GM21786 (cell line): Measurements from ENCODE around the gene GGT1.
"Not testable (repeated sequence)": the region's sequence is repeated elsewhere in the genome, so short reads cannot be mapped to it uniquely, and the experiment has no call there.

Source experiments
- ATAC-seq: cut with Tn5 transposase; IDR thresholded peaks from one replicate; pipeline ENCODE4 v1.9.1; 2021; ENCODE audit not compliant: unreplicated experiment

The GGT1 gene

DNA sequence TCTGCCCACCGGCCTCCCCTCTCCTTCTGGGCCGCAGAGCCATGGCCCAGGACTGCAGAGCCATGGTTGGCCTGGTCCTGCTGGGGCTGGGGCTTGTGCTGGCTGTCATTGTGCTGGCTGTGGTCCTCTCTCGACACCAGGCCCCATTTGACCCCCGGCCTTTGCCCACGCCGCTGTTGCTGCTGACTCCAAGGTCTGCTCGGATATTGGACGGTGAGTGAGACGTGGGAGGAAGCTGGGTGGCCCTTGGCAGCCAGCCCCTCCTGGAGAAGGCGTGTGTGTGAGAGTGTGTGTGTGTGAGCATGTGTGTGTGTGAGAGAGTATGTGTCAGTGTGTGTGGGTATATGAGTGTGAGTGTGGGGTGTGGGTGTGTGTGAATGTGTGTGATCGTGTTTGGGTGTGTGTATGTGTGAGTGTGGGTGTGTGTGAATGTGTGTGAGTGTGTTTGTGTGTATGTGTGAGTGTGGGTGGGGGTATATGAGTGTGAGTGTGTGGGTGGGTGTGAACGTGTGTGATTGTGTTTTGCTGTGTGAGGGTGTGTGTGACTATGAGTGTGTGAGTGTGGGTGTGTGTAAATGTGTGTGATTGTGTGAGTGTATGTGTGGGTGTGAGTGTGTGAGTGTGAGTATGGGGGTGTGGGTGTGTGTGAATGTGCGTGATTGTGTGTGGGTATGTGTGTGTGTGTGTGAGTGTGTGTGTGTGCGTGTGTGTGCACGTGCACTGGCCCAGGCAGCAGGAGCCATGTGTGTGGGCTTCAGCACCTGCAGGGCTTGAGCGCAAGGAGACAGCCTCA is 30.4 kb downstream of the GGT1 start:
- ATAC-seq = not testable (repeated sequence)

DNA sequence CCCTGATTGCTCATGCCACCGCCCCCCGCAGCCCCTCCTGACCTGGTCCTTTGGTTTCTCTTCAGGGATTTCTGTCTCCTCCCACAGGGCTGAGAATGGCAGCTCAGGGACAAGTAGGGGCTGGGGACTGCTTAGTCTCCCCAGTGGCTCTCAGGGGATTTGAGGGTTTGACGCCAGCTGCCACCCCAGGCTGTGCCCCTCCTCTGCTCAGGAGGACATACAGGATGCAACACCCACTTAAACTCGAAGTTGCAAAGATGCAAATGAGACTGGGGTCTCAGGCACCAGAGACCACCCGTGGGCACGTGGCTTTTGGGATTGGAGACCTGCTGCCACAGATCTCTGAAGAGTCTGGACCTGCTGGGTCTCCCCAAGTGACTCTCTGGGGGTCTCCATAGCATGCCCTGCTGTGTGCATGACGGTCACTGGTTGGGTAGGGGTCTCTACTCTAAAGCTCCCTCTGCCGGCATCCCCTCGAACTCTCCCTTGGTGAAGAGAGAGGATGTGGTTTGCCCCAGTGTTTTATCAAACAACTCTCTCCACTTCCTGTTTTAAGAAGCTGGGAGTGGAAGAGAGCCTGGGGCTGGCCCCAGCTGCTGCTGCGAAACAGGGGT is 31.9 kb downstream of the GGT1 start:
- ATAC-seq = not testable (repeated sequence)

DNA sequence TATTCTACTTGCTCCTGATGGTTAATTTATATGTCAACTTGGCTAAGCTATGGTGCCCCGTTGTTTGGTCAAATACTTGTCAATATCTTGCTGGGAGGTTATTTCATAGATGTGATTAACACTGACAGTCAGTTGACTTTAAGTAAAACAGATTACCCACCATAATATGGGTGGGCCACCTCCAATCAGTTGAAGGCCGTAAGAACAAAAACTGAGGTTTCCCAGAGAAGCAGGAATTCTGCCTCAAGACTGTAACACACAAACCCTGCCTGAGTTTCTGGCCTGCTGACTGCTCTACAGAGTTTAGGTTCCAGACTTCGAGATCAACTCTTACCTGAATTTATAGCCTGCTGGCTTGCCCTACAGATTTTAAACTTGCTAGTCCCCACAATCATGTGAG is 33.5 kb downstream of the GGT1 start:
- not testable (repeated sequence) for ATAC-seq

DNA sequence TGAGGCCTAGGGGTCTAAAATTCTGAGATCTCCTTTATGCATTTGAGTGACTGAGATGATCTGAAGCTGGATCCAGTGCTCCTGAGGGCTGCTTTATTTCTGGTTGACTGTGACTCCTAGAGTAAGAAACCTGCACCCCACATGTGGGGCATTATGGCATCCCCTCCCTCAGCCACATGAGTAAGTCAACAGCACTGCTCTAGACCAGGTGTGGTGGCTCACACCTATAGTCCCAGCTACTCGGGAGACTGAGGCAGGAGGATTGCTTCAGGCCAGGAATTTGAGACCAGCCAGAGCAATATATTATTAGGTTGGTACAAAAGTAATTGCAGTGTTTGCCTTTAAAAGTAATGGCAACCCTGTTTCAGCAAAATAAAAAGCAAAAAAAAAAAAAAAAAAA is 39.3 kb downstream of the GGT1 start:
- ATAC-seq = not testable (repeated sequence)

DNA sequence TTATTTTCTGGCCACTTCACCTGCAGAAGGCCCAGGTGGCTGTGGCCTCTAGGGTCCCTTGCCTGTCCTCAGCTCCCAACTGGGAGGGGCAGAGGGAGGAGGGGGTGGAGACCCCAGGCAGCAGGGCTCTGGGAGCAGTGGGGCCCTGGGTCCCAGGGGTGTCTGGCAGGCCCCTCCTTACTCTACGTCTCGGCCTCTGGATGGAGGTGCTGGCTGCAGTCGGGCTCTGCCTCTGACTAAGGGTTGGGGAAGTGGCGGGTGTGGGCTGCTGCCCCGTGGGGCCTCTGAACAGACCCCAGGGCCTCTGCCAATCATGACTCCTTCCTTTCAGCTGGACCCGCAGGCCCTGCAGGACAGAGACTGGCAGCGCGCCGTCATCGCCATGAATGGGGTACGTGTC is 41.4 kb downstream of the GGT1 start:
- ATAC-seq = not testable (repeated sequence)

DNA sequence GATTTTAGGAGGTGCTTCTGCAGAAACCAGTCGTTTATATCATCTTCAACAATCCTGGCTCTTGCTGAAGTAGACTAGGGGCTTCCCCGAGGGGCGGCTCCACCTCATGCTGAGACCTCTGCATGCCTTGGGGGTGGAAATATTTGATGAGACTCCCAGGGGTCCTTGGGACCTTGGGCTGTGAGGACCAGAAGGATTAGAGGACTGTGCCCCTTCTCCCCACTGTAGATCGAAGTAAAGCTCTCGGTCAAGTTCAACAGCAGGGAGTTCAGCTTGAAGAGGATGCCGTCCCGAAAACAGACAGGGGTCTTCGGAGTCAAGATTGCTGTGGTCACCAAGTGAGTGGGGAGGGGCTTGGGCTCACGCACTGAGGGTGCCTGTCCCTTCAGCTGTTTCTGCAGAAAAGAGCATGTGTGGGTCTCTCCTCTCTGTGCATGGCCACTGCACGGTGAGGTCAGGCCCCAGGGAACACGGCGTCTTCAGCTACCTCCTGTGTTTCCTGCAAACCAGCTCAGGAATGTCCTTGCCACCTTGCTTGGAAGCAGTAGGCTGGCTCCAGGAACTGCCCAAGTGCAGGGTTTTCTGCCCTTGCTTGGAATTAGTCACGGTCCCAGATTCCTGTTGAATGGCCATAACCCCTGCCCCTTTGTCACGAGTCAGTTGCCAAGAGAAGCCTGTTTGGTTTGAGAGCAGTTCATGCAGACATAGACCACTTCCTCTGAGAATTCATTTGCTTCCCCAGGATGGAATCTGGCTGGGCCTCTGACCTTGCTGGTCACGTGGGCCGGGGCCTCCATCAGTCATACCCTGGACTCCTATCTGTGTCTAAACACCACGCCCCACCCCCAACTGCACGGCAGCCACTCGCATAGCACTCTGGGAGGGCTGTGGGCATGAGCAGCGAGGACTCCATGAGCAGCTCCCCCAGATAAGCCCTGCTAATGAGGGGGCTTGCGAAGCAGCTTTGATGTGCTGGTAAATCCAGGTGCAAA is 42.7 kb downstream of the GGT1 start:
- ATAC-seq = not testable (repeated sequence)

DNA sequence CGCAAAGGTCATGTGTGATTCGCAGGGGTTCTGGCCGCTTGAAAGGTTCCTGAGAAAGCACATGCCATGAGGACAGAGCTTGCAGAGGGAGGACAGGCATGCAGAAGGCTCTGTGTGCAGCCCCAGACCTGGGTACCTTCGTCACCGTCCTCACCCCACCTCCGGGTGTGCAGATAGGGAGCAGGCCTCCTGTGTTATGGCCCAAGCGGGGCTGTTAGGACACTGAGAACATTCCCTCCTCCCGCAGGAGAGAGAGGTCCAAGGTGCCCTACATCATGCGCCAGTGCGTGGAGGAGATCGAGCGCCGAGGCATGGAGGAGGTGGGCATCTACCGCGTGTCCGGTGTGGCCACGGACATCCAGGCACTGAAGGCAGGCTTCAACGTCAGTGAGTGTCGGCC is 43.8 kb downstream of the GGT1 start:
- ATAC-seq = not testable (repeated sequence)

DNA sequence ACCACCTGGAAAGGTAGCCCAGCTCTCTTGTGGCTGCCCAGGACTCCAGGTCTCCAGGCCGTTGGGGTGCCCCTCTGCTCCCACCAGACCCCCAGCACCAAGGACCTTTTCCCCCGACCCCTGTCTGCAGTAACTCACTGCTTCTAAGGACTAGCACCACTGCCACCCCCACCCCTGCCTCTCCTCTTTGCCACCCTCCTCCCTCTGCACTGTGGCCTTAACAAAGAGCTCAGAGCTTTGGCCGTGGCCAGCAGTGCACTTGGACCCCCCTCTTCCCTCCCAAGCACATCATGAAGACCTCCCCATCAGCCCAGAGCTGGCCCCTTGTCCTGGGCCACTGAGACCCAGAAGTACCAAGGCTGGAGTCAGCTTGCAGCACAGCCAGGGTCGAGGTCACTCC is 46.4 kb downstream of the GGT1 start:
- not testable (repeated sequence) for ATAC-seq

DNA sequence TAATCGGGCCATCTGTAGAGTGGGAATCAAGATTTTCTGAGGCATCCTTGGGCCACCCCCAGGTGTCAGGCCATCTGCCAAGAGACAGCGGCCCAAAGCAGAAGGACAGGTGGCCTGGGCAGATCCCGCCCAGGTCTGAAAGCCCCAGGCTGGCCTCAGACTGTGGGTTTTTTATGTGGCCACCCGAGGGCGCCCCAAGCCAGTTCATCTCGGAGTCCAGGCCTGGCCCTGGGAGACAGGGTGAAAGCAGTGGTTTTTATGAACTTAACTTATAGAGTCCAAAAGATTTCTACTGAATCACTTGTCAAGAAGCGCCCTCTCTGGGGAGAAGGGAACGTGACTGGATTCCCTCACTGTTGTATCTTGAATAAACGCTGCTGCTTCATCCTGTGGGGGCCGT is 47.9 kb downstream of the GGT1 start:
- not testable (repeated sequence) for ATAC-seq

DNA sequence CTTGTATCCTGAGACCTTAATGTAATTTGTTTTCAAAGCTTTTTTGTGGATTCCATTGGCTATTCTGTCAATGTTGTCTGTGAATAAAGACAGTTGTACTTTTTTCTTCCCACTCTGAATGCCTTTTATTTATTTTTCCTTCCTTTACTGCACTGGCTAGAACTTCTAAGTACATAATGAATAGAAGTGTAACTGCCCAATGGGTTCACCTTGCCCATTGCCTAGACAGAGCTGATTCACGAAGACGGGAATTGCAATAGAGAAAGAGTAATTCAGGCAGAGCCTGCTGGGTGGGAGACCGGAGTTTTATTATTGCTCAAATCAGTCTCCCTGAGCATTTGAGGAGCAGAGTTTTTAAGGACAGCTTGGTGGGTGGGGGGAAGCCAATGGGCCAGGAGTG is 62.4 kb downstream of the GGT1 start:
- not testable (repeated sequence) for ATAC-seq

DNA sequence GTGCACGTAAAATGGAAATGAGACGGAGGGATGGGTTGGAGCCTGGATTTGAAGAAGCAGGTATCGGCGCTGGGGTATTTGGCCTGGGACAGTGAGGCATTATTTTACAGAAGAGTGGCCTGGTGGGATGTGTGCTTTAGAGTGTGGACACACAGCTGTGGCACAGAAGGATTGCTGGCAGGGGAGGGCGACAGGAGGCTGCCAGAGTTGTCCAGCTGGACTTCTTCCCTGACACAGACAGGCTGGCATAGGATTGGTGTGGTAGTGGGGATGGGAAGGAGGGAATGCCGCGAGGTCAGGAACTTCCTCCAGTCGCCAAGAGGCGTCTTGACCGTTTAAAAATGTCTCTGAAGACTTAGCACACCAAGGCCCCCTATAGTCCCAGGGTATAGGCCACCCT is 64.9 kb downstream of the GGT1 start:
- ATAC-seq = not testable (repeated sequence)

DNA sequence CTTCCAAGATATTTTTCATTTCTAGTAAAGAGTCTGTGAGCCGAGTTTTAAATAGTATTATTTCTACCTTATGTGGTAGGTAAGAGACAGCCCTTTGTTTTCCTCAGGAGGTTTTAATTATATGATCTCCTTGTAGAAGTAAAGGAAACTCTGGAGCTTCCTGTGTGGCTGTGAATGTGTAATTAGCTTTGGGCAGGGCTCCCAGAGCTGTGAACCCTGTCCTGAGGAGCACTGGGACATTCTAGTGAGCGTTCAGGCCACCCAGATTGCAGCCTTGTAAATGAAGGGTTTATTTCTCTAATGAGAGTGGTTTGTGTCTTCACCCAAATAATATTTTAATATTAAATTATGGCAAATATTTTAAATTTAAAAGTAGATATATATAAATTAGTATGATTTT is 69.5 kb downstream of the GGT1 start:
- ATAC-seq = not testable (repeated sequence)
